ENCODE results near the gene LYVE1. TPM values are rescaled to one million over a fixed set of nuclear protein-coding genes. Genes with fewer than 3 reads are reported as not detected.

Gene LYVE1
- total RNA-seq, 1 donor from 2014 or later, result 0.14 TPM

DNA sequence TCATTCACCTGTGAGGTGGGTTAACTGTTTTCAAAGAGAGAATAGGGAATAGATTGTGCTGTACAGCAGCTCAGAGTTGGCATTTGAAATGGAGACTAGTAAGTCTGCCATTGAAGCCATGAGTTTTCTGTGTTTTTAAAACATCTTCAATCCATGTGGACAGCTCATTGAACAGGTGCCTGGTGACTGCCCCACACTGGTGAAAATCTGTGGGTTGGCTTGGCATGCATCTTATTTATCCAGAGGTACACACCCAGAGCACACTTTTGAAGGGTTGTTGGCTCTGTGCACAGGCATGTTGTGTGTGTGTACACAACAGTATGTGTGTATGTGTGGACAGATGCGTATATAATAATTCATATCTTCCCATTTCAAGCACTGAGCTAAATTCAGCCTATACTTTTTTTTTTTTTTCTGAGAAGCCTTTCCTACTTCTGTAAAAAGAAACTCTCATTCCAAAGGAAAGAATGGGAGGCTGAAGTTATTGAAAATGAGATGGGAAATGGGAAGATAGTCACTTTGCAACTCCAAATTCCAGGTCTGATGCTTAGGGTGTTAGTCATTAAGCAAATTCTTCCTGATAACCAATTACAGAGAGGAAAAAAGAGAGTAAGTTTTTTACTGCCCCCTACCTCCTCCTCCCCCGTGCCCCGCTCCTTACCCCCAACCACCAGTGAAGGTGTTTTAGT lies 7.0 kb upstream of the LYVE1 start:
- H3K4me3 Mint-ChIP-seq, result no peak overlapping the region
- H3K27me3 Mint-ChIP-seq (ENCODE audit: low read depth), result no peaks in the 10 kb centered on the region
- no peak for DNase-seq (ENCODE audit: low read depth, low spot score)
- TF ChIP-seq, protein P1, sequence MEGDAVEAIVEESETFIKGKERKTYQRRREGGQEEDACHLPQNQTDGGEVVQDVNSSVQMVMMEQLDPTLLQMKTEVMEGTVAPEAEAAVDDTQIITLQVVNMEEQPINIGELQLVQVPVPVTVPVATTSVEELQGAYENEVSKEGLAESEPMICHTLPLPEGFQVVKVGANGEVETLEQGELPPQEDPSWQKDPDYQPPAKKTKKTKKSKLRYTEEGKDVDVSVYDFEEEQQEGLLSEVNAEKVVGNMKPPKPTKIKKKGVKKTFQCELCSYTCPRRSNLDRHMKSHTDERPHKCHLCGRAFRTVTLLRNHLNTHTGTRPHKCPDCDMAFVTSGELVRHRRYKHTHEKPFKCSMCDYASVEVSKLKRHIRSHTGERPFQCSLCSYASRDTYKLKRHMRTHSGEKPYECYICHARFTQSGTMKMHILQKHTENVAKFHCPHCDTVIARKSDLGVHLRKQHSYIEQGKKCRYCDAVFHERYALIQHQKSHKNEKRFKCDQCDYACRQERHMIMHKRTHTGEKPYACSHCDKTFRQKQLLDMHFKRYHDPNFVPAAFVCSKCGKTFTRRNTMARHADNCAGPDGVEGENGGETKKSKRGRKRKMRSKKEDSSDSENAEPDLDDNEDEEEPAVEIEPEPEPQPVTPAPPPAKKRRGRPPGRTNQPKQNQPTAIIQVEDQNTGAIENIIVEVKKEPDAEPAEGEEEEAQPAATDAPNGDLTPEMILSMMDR (conservative IDR thresholded peaks at IDR 0.05), result no peak
- H3K36me3 Mint-ChIP-seq (ENCODE audit: low read depth), result peaks cover 6% of the 10 kb centered on the region
- H3K9me3 Mint-ChIP-seq, result no peaks in the 10 kb centered on the region
- peaks cover 14% of the 10 kb centered on the region for H3K4me1 Mint-ChIP-seq
- no peak overlapping the region for H3K27ac Mint-ChIP-seq (ENCODE audit: unreplicated experiment)

DNA sequence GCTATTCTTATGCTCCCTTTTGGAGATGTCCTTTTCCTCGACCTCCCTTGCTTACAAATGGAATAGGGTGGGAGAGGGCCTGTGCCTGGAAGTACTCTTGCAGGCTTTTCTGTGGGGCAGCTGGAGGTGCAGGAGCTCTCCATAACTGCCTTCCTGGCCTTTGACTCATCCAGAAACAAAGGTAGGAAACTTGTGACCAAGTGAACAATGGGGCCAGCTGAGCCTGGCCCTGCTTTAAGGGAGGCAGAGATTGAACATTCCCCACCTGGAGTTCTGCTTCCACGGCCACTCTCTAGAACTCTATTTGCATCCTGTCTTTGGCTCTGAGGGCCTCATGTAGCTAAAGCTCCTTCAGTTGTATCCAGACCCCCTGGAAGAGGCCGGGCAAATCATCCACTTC lies 5.1 kb upstream of the LYVE1 start:
- Mint-ChIP-seq H3K27ac (ENCODE audit: unreplicated experiment) (no peak overlapping the region), H3K9me3 (no peaks in the 10 kb centered on the region), H3K27me3 (ENCODE audit: low read depth) (no peaks in the 10 kb centered on the region), H3K36me3 (ENCODE audit: low read depth) (peaks cover 3% of the 10 kb centered on the region), H3K4me1 (peaks cover 8% of the 10 kb centered on the region), H3K4me3 (no peak overlapping the region)
- TF ChIP-seq, protein P1 (conservative IDR thresholded peaks at IDR 0.05), result no peak
- DNase-seq (ENCODE audit: low read depth, low spot score), result no peak

DNA sequence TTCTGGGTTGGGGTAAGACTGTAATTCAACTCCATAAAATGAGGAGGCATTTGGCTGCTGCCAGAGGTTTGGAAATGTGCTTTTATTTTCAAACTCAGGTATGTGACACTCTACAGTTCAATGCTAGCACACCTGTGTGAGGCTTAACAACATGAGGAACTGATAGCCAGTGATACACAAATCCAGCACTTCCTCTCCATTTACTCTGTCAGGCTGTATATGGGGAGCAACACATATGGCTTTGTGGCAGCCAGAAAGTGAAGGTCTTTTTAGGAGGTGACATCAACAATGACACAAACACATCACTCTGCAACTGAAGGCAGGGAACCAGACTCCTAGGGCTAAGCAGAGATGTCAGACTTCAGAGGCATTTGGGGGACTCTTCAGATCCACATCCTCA lies 4.6 kb upstream of the LYVE1 start:
- Mint-ChIP-seq H3K9me3 (no peaks in the 10 kb centered on the region), H3K4me3 (no peak overlapping the region), H3K27ac (ENCODE audit: unreplicated experiment) (no peak overlapping the region), H3K27me3 (ENCODE audit: low read depth) (no peaks in the 10 kb centered on the region), H3K4me1 (peaks cover 5% of the 10 kb centered on the region), H3K36me3 (ENCODE audit: low read depth) (peaks cover 3% of the 10 kb centered on the region)
- DNase-seq (ENCODE audit: low read depth, low spot score), result no peak
- TF ChIP-seq, protein P1 (conservative IDR thresholded peaks at IDR 0.05), result no peak

DNA sequence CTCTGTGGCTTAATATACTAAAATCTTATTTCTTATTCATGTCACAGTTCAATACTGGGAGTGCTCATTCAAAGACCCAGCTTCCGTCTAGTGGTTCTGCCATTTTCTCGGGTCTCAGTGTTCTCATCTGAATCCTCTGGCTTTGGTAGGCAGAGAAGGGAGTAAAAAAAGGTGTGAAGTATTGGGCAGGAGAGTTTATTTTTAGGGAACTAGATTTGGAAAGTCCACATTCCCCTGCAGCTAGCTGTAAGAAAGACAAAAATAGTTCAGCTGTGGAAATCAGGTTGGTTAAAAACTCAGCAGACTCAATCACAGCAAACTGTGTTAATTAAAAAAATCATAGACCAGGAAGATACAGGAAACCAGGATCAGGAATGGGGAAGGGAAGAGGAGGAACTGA lies 4.1 kb upstream of the LYVE1 start:
- DNase-seq (ENCODE audit: low read depth, low spot score), result no peak
- Mint-ChIP-seq H3K4me1 (peaks cover 5% of the 10 kb centered on the region), H3K4me3 (no peak overlapping the region), H3K27ac (ENCODE audit: unreplicated experiment) (no peak overlapping the region), H3K36me3 (ENCODE audit: low read depth) (peaks cover 3% of the 10 kb centered on the region), H3K9me3 (no peaks in the 10 kb centered on the region), H3K27me3 (ENCODE audit: low read depth) (no peaks in the 10 kb centered on the region)
- TF ChIP-seq, protein P1 (conservative IDR thresholded peaks at IDR 0.05), result no peak

DNA sequence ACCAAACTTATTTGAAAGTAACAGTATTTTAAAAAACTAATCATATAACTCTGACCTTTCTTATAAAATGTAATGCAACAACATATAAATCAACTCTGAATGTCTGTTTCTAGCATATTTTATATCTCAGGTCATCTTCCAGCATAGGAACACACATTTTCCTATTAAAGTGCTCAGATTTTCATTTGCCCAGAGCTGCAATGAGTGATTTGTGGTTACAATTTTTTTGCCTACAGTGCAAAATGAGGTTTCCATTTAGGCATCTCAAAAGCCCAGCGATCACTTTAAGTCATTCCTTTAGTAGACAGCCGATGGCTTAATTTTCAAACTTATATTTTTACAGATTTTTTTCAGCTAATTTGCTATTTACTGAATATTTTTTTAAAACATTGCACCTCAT lies 1.0 kb downstream of the LYVE1 start:
- TF ChIP-seq, protein P1 (conservative IDR thresholded peaks at IDR 0.05), result no peak
- Mint-ChIP-seq H3K36me3 (ENCODE audit: low read depth) (no peaks in the 10 kb centered on the region), H3K27me3 (ENCODE audit: low read depth) (no peaks in the 10 kb centered on the region), H3K4me3 (no peak overlapping the region), H3K9me3 (no peaks in the 10 kb centered on the region), H3K4me1 (peaks cover 5% of the 10 kb centered on the region), H3K27ac (ENCODE audit: unreplicated experiment) (no peak overlapping the region)
- no peak for DNase-seq (ENCODE audit: low read depth, low spot score)
